Vagina (tissue), 2 donors: ENCODE measurements around the gene TAMALIN. TPM values are rescaled to one million over a fixed set of nuclear protein-coding genes. Genes with fewer than 3 reads are reported as not detected.

ENCODE experiments used
- DNase-seq, 2 donors: peaks; one replicate each; pipeline ENCODE4 v3.0.0-alpha.2; 2017; ENCODE audit errors: extremely low spot score in 2 of 2
- H3K27ac ChIP-seq: fragments of 200-600 bp; sonication (generic); one replicate; pipeline ENCODE4 v1.5.1; 2019
- H3K27me3 ChIP-seq: fragments of 200-600 bp; sonication (generic); one replicate; pipeline ENCODE4 v1.5.1; 2019
- H3K36me3 ChIP-seq, 2 donors: fragments of 200-600 bp; sonication (generic); one replicate each; pipeline ENCODE4 v1.5.1; 2017 to 2019
- H3K4me1 ChIP-seq: fragments of 200-600 bp; sonication (generic); one replicate; pipeline ENCODE4 v1.5.1; 2019
- H3K4me3 ChIP-seq, 2 donors: fragments of 200-600 bp; sonication (generic); 1 replicate in 1 of 2; 2 replicates in 1 of 2; pipeline ENCODE4 v1.5.1; 2016 to 2019
- H3K9me3 ChIP-seq: fragments of 200-600 bp; sonication (generic); one replicate; pipeline ENCODE4 v1.5.1; 2019
- CTCF ChIP-seq, 3 experiments: fragments of 450-650 bp in 2 of 3; fragments of 200-600 bp in 1 of 3; sonication (generic) in 1 of 3; IDR thresholded peaks; one replicate each; pipeline ENCODE4 v1.5.1; 2017 to 2019; ENCODE audit warnings: antibody characterized with exemption in 3 of 3, mild to moderate bottlenecking in 2 of 3, moderate library complexity in 2 of 3
- POLR2A ChIP-seq, 2 donors: fragments of 450-650 bp; IDR thresholded peaks; one replicate each; pipeline ENCODE4 v1.6.1; 2017; ENCODE audit warnings: antibody characterized with exemption in 2 of 2, mild to moderate bottlenecking in 2 of 2, moderate library complexity in 2 of 2
- POLR2AphosphoS5 ChIP-seq, 2 donors: sonication (generic); formaldehyde crosslinking; IDR thresholded peaks; one replicate each; pipeline ENCODE4 v1.9.0; 2017; ENCODE audit warnings: antibody characterized with exemption in 2 of 2, mild to moderate bottlenecking in 2 of 2, low read depth in 1 of 2; ENCODE audit not compliant: insufficient read depth in 1 of 2
- intact Hi-C: fragments of 100-400 bp; cut with DNase I; formaldehyde crosslinking; loops from one replicate; pipeline ENCODE4 v1.15.1; 2023
- total RNA-seq: library from RNA; depleted of rRNA; stranded (reverse); fragments of >200 nt; gene quantifications from one replicate; pipeline ENCODE4 v1.2.3, GENCODE V29; 2016

The TAMALIN gene
- total RNA-seq, 1 donor from 2014 or later: 47.1 TPM

GRCh38 chr12:51970904-51971646 is 35.7 kb upstream of the TAMALIN start:
- Histone ChIP-seq H3K4me1 (peaks cover 56% of the 10 kb centered on the region), H3K27ac (peak overlapping the region; percentile 12), H3K36me3 (peaks cover 0 to under 1% of the 10 kb centered on the region in 2 donors), H3K27me3 (no peaks in the 10 kb centered on the region), H3K4me3 (no peak overlapping the region), H3K9me3 (no peaks in the 10 kb centered on the region)
- TF ChIP-seq CTCF (IDR thresholded peaks at IDR 0.05) (peak in 1 of 3 experiments; percentile 41), POLR2A (IDR thresholded peaks at IDR 0.05) (no peak)
- intact Hi-C loops: no loop called here
- no peak for DNase-seq

- intact Hi-C loops: no loop called here
- Histone ChIP-seq H3K27me3 (no peaks in the 10 kb centered on the region), H3K4me3 (no peak overlapping the region), H3K4me1 (peaks cover 56% of the 10 kb centered on the region), H3K36me3 (peaks cover 0 to 8% of the 10 kb centered on the region in 2 donors), H3K27ac (peak overlapping the region; percentile 40), H3K9me3 (no peaks in the 10 kb centered on the region)
- no peak for TF ChIP-seq POLR2A (IDR thresholded peaks at IDR 0.05)
- no peak for TF ChIP-seq POLR2AphosphoS5 (IDR thresholded peaks at IDR 0.05; ENCODE audit: insufficient read depth in 1 of 2, low read depth in 1 of 2)
- TF ChIP-seq CTCF (IDR thresholded peaks at IDR 0.05): no peak
- DNase-seq: no peak
Measured at GRCh38 chr12:51971679-51972421, 34.9 kb upstream of the TAMALIN start.

- peaks cover 0 to 14% of the 10 kb centered on the region in 2 donors for H3K36me3 ChIP-seq
- H3K27ac ChIP-seq: peak overlapping the region; percentile 40
- H3K4me3 ChIP-seq: no peak overlapping the region
- TF ChIP-seq POLR2AphosphoS5 (IDR thresholded peaks at IDR 0.05; ENCODE audit: insufficient read depth in 1 of 2, low read depth in 1 of 2): no peak
- TF ChIP-seq CTCF (IDR thresholded peaks at IDR 0.05): no peak
- no peak for TF ChIP-seq POLR2A (IDR thresholded peaks at IDR 0.05)
- DNase-seq: no peak
- intact Hi-C loops: no loop called here
- H3K9me3 ChIP-seq: no peaks in the 10 kb centered on the region
- H3K27me3 ChIP-seq: no peaks in the 10 kb centered on the region
- peaks cover 56% of the 10 kb centered on the region for H3K4me1 ChIP-seq
Measured at GRCh38 chr12:51972422-51972812, 34.3 kb upstream of the TAMALIN start.

- intact Hi-C loops: no loop called here
- Histone ChIP-seq H3K4me1 (peaks cover 56% of the 10 kb centered on the region), H3K36me3 (peaks cover 0 to 14% of the 10 kb centered on the region in 2 donors), H3K27ac (peak overlapping the region; percentile 40), H3K27me3 (no peaks in the 10 kb centered on the region), H3K4me3 (no peak overlapping the region), H3K9me3 (no peaks in the 10 kb centered on the region)
- no peak for TF ChIP-seq CTCF (IDR thresholded peaks at IDR 0.05)
- no peak for TF ChIP-seq POLR2A (IDR thresholded peaks at IDR 0.05)
- no peak for TF ChIP-seq POLR2AphosphoS5 (IDR thresholded peaks at IDR 0.05; ENCODE audit: insufficient read depth in 1 of 2, low read depth in 1 of 2)
- DNase-seq: no peak
Measured at GRCh38 chr12:51972849-51973273, 33.9 kb upstream of the TAMALIN start.

GRCh38 chr12:51973560-51973959 is 33.2 kb upstream of the TAMALIN start:
- no peak for TF ChIP-seq POLR2AphosphoS5 (IDR thresholded peaks at IDR 0.05; ENCODE audit: insufficient read depth in 1 of 2, low read depth in 1 of 2)
- no peak for TF ChIP-seq CTCF (IDR thresholded peaks at IDR 0.05)
- no peak for TF ChIP-seq POLR2A (IDR thresholded peaks at IDR 0.05)
- intact Hi-C loops: no loop called here
- peaks cover 0 to 14% of the 10 kb centered on the region in 2 donors for H3K36me3 ChIP-seq
- DNase-seq: no peak
- no peaks in the 10 kb centered on the region for H3K9me3 ChIP-seq
- H3K4me3 ChIP-seq: no peak overlapping the region
- no peaks in the 10 kb centered on the region for H3K27me3 ChIP-seq
- peaks cover 56% of the 10 kb centered on the region for H3K4me1 ChIP-seq
- H3K27ac ChIP-seq: peak overlapping the region; percentile 40
